Rectal smooth muscle tissue (tissue), 1 donor: ENCODE measurements around the gene IBA57.

Experiments used
- H3K27ac ChIP-seq: one replicate; pipeline ENCODE4 v1.7.0; 2013; ENCODE audit warnings: low read depth, low read length, inconsistent platforms
- H3K27me3 ChIP-seq: one replicate; pipeline ENCODE4 v1.7.0; 2013; ENCODE audit warnings: low read length; ENCODE audit not compliant: control insufficient read depth, insufficient read depth
- H3K36me3 ChIP-seq: one replicate; pipeline ENCODE4 v1.7.0; 2013; ENCODE audit warnings: low read length; ENCODE audit not compliant: control insufficient read depth, insufficient read depth
- H3K4me1 ChIP-seq: one replicate; pipeline ENCODE4 v1.7.0; 2013; ENCODE audit warnings: low read length; ENCODE audit not compliant: control insufficient read depth, insufficient read depth
- H3K4me3 ChIP-seq: one replicate; pipeline ENCODE4 v1.7.0; 2013; ENCODE audit warnings: low read length
- H3K9ac ChIP-seq: one replicate; pipeline ENCODE4 v1.7.0; 2013; ENCODE audit warnings: low read length

The IBA57 gene

GRCh38 chr1:228139931-228140723 lies 25.5 kb upstream of the IBA57 start, which contains the start of gene GUK1:
GUK1 (plus strand) TSS chr1:228140279; CDS start chr1:228140303, 24 bp downstream.
- Histone ChIP-seq H3K9ac (peak within 1 kb of the TSS; percentile 95), H3K27ac (peak within 1 kb of the TSS; percentile 98), H3K36me3 (no peaks in the 10 kb centered on the region), H3K4me3 (peak within 1 kb of the TSS; percentile 80), H3K4me1 (peaks cover 17% of the 10 kb centered on the region), H3K27me3 (no peaks in the 10 kb centered on the region)

GRCh38 chr1:228140724-228141225 lies 24.8 kb upstream of the IBA57 start:
- Histone ChIP-seq H3K36me3 (peaks cover 4% of the 10 kb centered on the region), H3K27ac (peak overlapping the region; percentile 98), H3K9ac (peak overlapping the region; percentile 95), H3K4me1 (peaks cover 17% of the 10 kb centered on the region), H3K27me3 (no peaks in the 10 kb centered on the region), H3K4me3 (peak overlapping the region; percentile 80)

- peak overlapping the region; percentile 95 for H3K9ac ChIP-seq
- H3K36me3 ChIP-seq: peaks cover 10% of the 10 kb centered on the region
- H3K27ac ChIP-seq: peak overlapping the region; percentile 98
- no peaks in the 10 kb centered on the region for H3K27me3 ChIP-seq
- H3K4me1 ChIP-seq: peaks cover 17% of the 10 kb centered on the region
- H3K4me3 ChIP-seq: peak overlapping the region; percentile 80
These were observed 24.2 kb upstream of the IBA57 start for GRCh38 chr1:228141226-228142044.

GRCh38 chr1:228142155-228142691 lies 23.4 kb upstream of the IBA57 start:
- Histone ChIP-seq H3K4me3 (peak overlapping the region; percentile 80), H3K9ac (peak overlapping the region; percentile 2), H3K4me1 (peaks cover 17% of the 10 kb centered on the region), H3K27ac (no peak overlapping the region), H3K36me3 (peaks cover 16% of the 10 kb centered on the region), H3K27me3 (no peaks in the 10 kb centered on the region)

- H3K4me1 ChIP-seq: peaks cover 17% of the 10 kb centered on the region
- no peak overlapping the region for H3K27ac ChIP-seq
- no peaks in the 10 kb centered on the region for H3K27me3 ChIP-seq
- peaks cover 20% of the 10 kb centered on the region for H3K36me3 ChIP-seq
- no peak overlapping the region for H3K9ac ChIP-seq
- H3K4me3 ChIP-seq: no peak overlapping the region
These were observed 22.9 kb upstream of the IBA57 start for GRCh38 chr1:228142701-228143136.

- Histone ChIP-seq H3K27me3 (no peaks in the 10 kb centered on the region), H3K4me1 (peaks cover 17% of the 10 kb centered on the region), H3K27ac (no peak overlapping the region), H3K9ac (no peak overlapping the region), H3K4me3 (no peak overlapping the region), H3K36me3 (peaks cover 21% of the 10 kb centered on the region)
These were observed 22.0 kb upstream of the IBA57 start for GRCh38 chr1:228143480-228144192.

- Histone ChIP-seq H3K4me3 (no peak overlapping the region), H3K9ac (no peak overlapping the region), H3K36me3 (peaks cover 21% of the 10 kb centered on the region), H3K27ac (no peak overlapping the region), H3K4me1 (peaks cover 22% of the 10 kb centered on the region), H3K27me3 (no peaks in the 10 kb centered on the region)
These were observed 21.2 kb upstream of the IBA57 start for GRCh38 chr1:228144193-228144992.

GRCh38 chr1:228144993-228145343 lies 20.6 kb upstream of the IBA57 start:
- H3K27me3 ChIP-seq: no peaks in the 10 kb centered on the region
- peaks cover 21% of the 10 kb centered on the region for H3K36me3 ChIP-seq
- no peak overlapping the region for H3K27ac ChIP-seq
- no peak overlapping the region for H3K4me3 ChIP-seq
- no peak overlapping the region for H3K9ac ChIP-seq
- peaks cover 26% of the 10 kb centered on the region for H3K4me1 ChIP-seq

GRCh38 chr1:228145463-228146416 lies 19.9 kb upstream of the IBA57 start:
- Histone ChIP-seq H3K27ac (no peak overlapping the region), H3K27me3 (no peaks in the 10 kb centered on the region), H3K9ac (no peak overlapping the region), H3K4me1 (peaks cover 33% of the 10 kb centered on the region), H3K36me3 (peaks cover 21% of the 10 kb centered on the region), H3K4me3 (no peak overlapping the region)

GRCh38 chr1:228146417-228147150 lies 19.0 kb upstream of the IBA57 start:
- H3K27ac ChIP-seq: no peak overlapping the region
- peaks cover 21% of the 10 kb centered on the region for H3K36me3 ChIP-seq
- no peaks in the 10 kb centered on the region for H3K27me3 ChIP-seq
- no peak overlapping the region for H3K9ac ChIP-seq
- H3K4me3 ChIP-seq: no peak overlapping the region
- H3K4me1 ChIP-seq: peaks cover 34% of the 10 kb centered on the region
